Measurements from ENCODE around the gene INAFM1.

DNA sequence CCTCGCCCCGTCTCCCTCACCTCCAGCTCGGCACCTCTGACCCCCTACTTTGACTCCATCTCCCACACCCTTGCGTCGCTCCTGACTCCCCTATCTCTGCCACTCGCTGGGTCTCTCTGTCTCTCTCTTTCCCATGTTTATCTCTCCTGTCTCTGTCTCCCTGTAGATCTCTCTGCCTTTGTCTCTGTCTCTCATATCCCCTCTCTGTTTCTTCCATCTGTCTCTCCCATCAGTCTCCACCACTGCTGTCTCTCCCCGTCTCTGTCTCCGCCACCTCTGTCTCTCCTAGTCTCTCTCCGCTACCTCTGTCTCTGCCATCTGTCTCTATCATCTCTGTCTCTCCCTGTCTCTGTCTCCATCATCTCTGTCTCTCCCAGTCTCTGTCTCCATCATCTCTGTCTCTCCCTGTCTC is 31.3 kb upstream of the INAFM1 start:
- TF ChIP-seq POLR2A (IDR thresholded peaks at IDR 0.05; ENCODE audit: low read length) (no peak), GATA1 (IDR thresholded peaks at IDR 0.05; ENCODE audit: low read depth, low read length) (no peak)
